Urinary bladder (tissue), 4 donors: ENCODE measurements around the gene NPS. TPM values are rescaled to one million over a fixed set of nuclear protein-coding genes. Genes with fewer than 3 reads are reported as not detected.

ENCODE experiments used
- DNase-seq: peaks from one replicate; pipeline ENCODE4 v3.0.0-alpha.2; 2015; ENCODE audit errors: extremely low spot score
- H3K27ac ChIP-seq: one replicate; pipeline ENCODE4 v1.5.1; 2013; ENCODE audit warnings: low read depth, mild to moderate bottlenecking, moderate library complexity
- H3K36me3 ChIP-seq: one replicate; pipeline ENCODE4 v1.6.1; 2013; ENCODE audit warnings: mild to moderate bottlenecking, moderate library complexity; ENCODE audit not compliant: insufficient read depth
- H3K4me1 ChIP-seq: one replicate; pipeline ENCODE4 v1.6.1; 2013; ENCODE audit warnings: mild to moderate bottlenecking, moderate library complexity; ENCODE audit not compliant: insufficient read depth
- H3K4me3 ChIP-seq: one replicate; pipeline ENCODE4 v1.5.1; 2013; ENCODE audit warnings: low read depth, low read length
- WGBS: extraction: QIAGEN DNeasy Blood & Tissue Kit; methylation state at CpG from one replicate; pipeline ENCODE4 v1.1.7; 2013; 5-methylcytosine and 5-hydroxymethylcytosine counted together
- polyA plus RNA-seq: library from polyadenylated mRNA; stranded (reverse); fragments of 200-250 nt; gene quantifications from one replicate; pipeline ENCODE4 v1.2.3, GENCODE V29; 2013
- total RNA-seq: library from RNA; depleted of rRNA; stranded (reverse); fragments of >200 nt; gene quantifications from one replicate; pipeline ENCODE4 v1.2.3, GENCODE V29; 2014
- donor health status: healthy with polysubstance abuse.
- donor health status: healthy.

Gene NPS
- total RNA-seq, result not detected
- not detected for polyA plus RNA-seq

GRCh38 chr10:127549009-127549408, at the start of gene NPS:
Gene NPS, plus strand, starts transcription at chr10:127549309. Its CDS starts 60 bp downstream, at chr10:127549369.
- H3K36me3 ChIP-seq, result no peaks in the 10 kb centered on the region
- H3K27ac ChIP-seq, result no peak within 1 kb of the TSS
- no peak for DNase-seq
- H3K4me1 ChIP-seq, result no peaks in the 10 kb centered on the region
- no peak within 1 kb of the TSS for H3K4me3 ChIP-seq
- 60% methylated on average over 4 of the region's 4 CpGs for WGBS

GRCh38 chr10:127500127-127500526, 49.0 kb upstream of the NPS start:
- no peaks in the 10 kb centered on the region for H3K36me3 ChIP-seq
- WGBS, result 73% methylated on average over 8 of the region's 8 CpGs
- H3K27ac ChIP-seq, result no peak overlapping the region
- H3K4me3 ChIP-seq, result no peak overlapping the region
- no peaks in the 10 kb centered on the region for H3K4me1 ChIP-seq
- no peak for DNase-seq

- H3K4me1 ChIP-seq, result no peaks in the 10 kb centered on the region
- no peaks in the 10 kb centered on the region for H3K36me3 ChIP-seq
- 52% methylated on average over 9 of the region's 9 CpGs for WGBS
- no peak for DNase-seq
- H3K4me3 ChIP-seq, result no peak overlapping the region
- no peak overlapping the region for H3K27ac ChIP-seq
Observed at GRCh38 chr10:127506094-127506493, 43.0 kb upstream of the NPS start.

GRCh38 chr10:127522298-127522697, 26.8 kb upstream of the NPS start:
- WGBS, result 82% methylated on average over 3 of the region's 3 CpGs
- Histone ChIP-seq H3K27ac (no peak overlapping the region), H3K4me1 (no peaks in the 10 kb centered on the region), H3K36me3 (no peaks in the 10 kb centered on the region), H3K4me3 (no peak overlapping the region)
- no peak for DNase-seq

- Histone ChIP-seq H3K27ac (no peak overlapping the region), H3K4me3 (no peak overlapping the region)
- no peak for DNase-seq
Observed at GRCh38 chr10:127523476-127523875, 25.6 kb upstream of the NPS start.

GRCh38 chr10:127524229-127524628, 24.9 kb upstream of the NPS start:
- Histone ChIP-seq H3K4me3 (no peak overlapping the region), H3K36me3 (no peaks in the 10 kb centered on the region), H3K4me1 (no peaks in the 10 kb centered on the region), H3K27ac (no peak overlapping the region)
- 25% methylated on average over 1 of the region's 1 CpG for WGBS
- DNase-seq, result no peak

More at GRCh38 chr10:127523476-127523875, 25.6 kb upstream of the NPS start:
- no peaks in the 10 kb centered on the region for H3K4me1 ChIP-seq
- H3K36me3 ChIP-seq, result no peaks in the 10 kb centered on the region
- WGBS, result 36% methylated on average over 6 of the region's 6 CpGs

- no peak for DNase-seq
- Histone ChIP-seq H3K27ac (no peak overlapping the region), H3K4me1 (no peaks in the 10 kb centered on the region), H3K4me3 (no peak overlapping the region), H3K36me3 (no peaks in the 10 kb centered on the region)
- 64% methylated on average over 7 of the region's 7 CpGs for WGBS
Observed at GRCh38 chr10:127524908-127525665, 24.0 kb upstream of the NPS start.

GRCh38 chr10:127525686-127526085, 23.4 kb upstream of the NPS start:
- Histone ChIP-seq H3K36me3 (no peaks in the 10 kb centered on the region), H3K4me1 (no peaks in the 10 kb centered on the region), H3K4me3 (no peak overlapping the region), H3K27ac (no peak overlapping the region)
- no peak for DNase-seq
- 51% methylated on average over 3 of the region's 3 CpGs for WGBS

GRCh38 chr10:127526161-127526560, 22.9 kb upstream of the NPS start:
- H3K4me1 ChIP-seq, result no peaks in the 10 kb centered on the region
- H3K4me3 ChIP-seq, result no peak overlapping the region
- H3K27ac ChIP-seq, result no peak overlapping the region
- no peak for DNase-seq
- H3K36me3 ChIP-seq, result no peaks in the 10 kb centered on the region
- WGBS, result 68% methylated on average over 4 of the region's 4 CpGs

GRCh38 chr10:127527320-127527719, 21.8 kb upstream of the NPS start:
- 69% methylated on average over 4 of the region's 4 CpGs for WGBS
- H3K36me3 ChIP-seq, result no peaks in the 10 kb centered on the region
- H3K4me1 ChIP-seq, result no peaks in the 10 kb centered on the region
- H3K27ac ChIP-seq, result no peak overlapping the region
- no peak overlapping the region for H3K4me3 ChIP-seq
- DNase-seq, result no peak

GRCh38 chr10:127527891-127528290, 21.2 kb upstream of the NPS start:
- Histone ChIP-seq H3K4me3 (no peak overlapping the region), H3K36me3 (no peaks in the 10 kb centered on the region), H3K27ac (no peak overlapping the region), H3K4me1 (no peaks in the 10 kb centered on the region)
- WGBS, result 36% methylated on average over 8 of the region's 8 CpGs
- no peak for DNase-seq

- no peaks in the 10 kb centered on the region for H3K36me3 ChIP-seq
- H3K4me3 ChIP-seq, result no peak overlapping the region
- no peaks in the 10 kb centered on the region for H3K4me1 ChIP-seq
- no peak overlapping the region for H3K27ac ChIP-seq
- no peak for DNase-seq
- 90% methylated on average over 6 of the region's 6 CpGs for WGBS
Observed at GRCh38 chr10:127532193-127532592, 16.9 kb upstream of the NPS start.

- H3K4me1 ChIP-seq, result no peaks in the 10 kb centered on the region
- H3K27ac ChIP-seq, result no peak overlapping the region
- no peaks in the 10 kb centered on the region for H3K36me3 ChIP-seq
- 89% methylated on average over 5 of the region's 5 CpGs for WGBS
- DNase-seq, result no peak
- no peak overlapping the region for H3K4me3 ChIP-seq
Observed at GRCh38 chr10:127532659-127533058, 16.4 kb upstream of the NPS start.

- 74% methylated on average over 6 of the region's 6 CpGs for WGBS
- Histone ChIP-seq H3K27ac (no peak overlapping the region), H3K4me3 (no peak overlapping the region), H3K36me3 (no peaks in the 10 kb centered on the region), H3K4me1 (no peaks in the 10 kb centered on the region)
- DNase-seq, result no peak
Observed at GRCh38 chr10:127534074-127534473, 15.0 kb upstream of the NPS start.
